Measurements from ENCODE around the gene IRF2BP2. TPM values are rescaled to one million over a fixed set of nuclear protein-coding genes. Genes with fewer than 3 reads are reported as not detected.

The IRF2BP2 gene
- total RNA-seq, 1 donor: 79.4 TPM

- no peak overlapping the region for H3K4me3 ChIP-seq (ENCODE audit: low read depth, low read length)
- no peak for TF ChIP-seq CTCF (IDR thresholded peaks at IDR 0.05; ENCODE audit: insufficient read depth, low read length)
- no peak for DNase-seq (ENCODE audit: low read depth)
Measured at GRCh38 chr1:234558330-234558836, 51.6 kb downstream of the IRF2BP2 start.

GRCh38 chr1:234556245-234556943 lies 53.6 kb downstream of the IRF2BP2 start:
- no peak for DNase-seq (ENCODE audit: low read depth)
- TF ChIP-seq CTCF (IDR thresholded peaks at IDR 0.05; ENCODE audit: insufficient read depth, low read length): no peak
- H3K4me3 ChIP-seq (ENCODE audit: low read depth, low read length): no peak overlapping the region

- TF ChIP-seq CTCF (IDR thresholded peaks at IDR 0.05; ENCODE audit: insufficient read depth, low read length): no peak
- no peak for DNase-seq (ENCODE audit: low read depth)
- no peak overlapping the region for H3K4me3 ChIP-seq (ENCODE audit: low read depth, low read length)
Measured at GRCh38 chr1:234555390-234556024, 54.5 kb downstream of the IRF2BP2 start.

- TF ChIP-seq CTCF (IDR thresholded peaks at IDR 0.05; ENCODE audit: insufficient read depth, low read length): no peak
- H3K4me3 ChIP-seq (ENCODE audit: low read depth, low read length): no peak overlapping the region
- no peak for DNase-seq (ENCODE audit: low read depth)
Measured at GRCh38 chr1:234554698-234555311, 55.2 kb downstream of the IRF2BP2 start.

Small RNA genes within 50 kb of the gene (small RNA-seq; reads per million reads assigned to genes)
- not detected for gene RF00096

Other genes starting within 250 kb of the IRF2BP2 start
- gene COA6, start 236.7 kb downstream of the IRF2BP2 start, total RNA-seq (ENCODE audit: low replicate concordance): 24.6 and 39.2 TPM in 2 replicates
- gene TARBP1, start 131.0 kb downstream of the IRF2BP2 start, total RNA-seq (ENCODE audit: low replicate concordance): 12.0 and 22.2 TPM in 2 replicates